Activated CD8-positive, alpha-beta T cell treated with anti-CD3 and anti-CD28 coated beads, Interleukin-2, amount 10 ng/mL, durations not matched to agents 7 days and 5 days (primary cell): ENCODE measurements around the gene NT5C. TPM values are rescaled to one million over a fixed set of nuclear protein-coding genes. Genes with fewer than 3 reads are reported as not detected.
"Not testable (repeated sequence)": the region's sequence is repeated elsewhere in the genome, so short reads cannot be mapped to it uniquely, and the experiment has no call there.

ENCODE experiments used
- ATAC-seq: fragments of 150-1000 bp; cut with Tn5 transposase; one replicate; pipeline ENCODE4 v1.10.0; 2021; ENCODE audit warnings: moderate library complexity
- CTCF ChIA-PET: fragments of 350-600 bp; sonication (Branson Sonifier 250); formaldehyde crosslinking; loops from one replicate; lab custom pipeline; 2021; ENCODE audit warnings: antibody characterized with exemption; lab: Charles Lee
- POLR2A ChIA-PET: fragments of 350-600 bp; sonication (Branson Sonifier 250); formaldehyde crosslinking; loops from one replicate; lab custom pipeline; 2021; ENCODE audit warnings: antibody characterized with exemption; lab: Charles Lee
- DNase-seq: peaks from one replicate; pipeline ENCODE4 v3.0.0-alpha.2; 2020
- H3K27ac Mint-ChIP-seq: one replicate; pipeline ENCODE4 v1.8.0; 2021; ENCODE audit warnings: mild to moderate bottlenecking, mixed read lengths
- H3K27me3 Mint-ChIP-seq: one replicate; pipeline ENCODE4 v1.8.0; 2021; ENCODE audit warnings: low read depth, mixed read lengths
- H3K36me3 Mint-ChIP-seq: one replicate; pipeline ENCODE4 v1.8.0; 2021; ENCODE audit warnings: low read depth, mixed read lengths
- H3K4me1 Mint-ChIP-seq: one replicate; pipeline ENCODE4 v1.8.0; 2021; ENCODE audit warnings: low read depth, mixed read lengths
- H3K4me3 Mint-ChIP-seq: one replicate; pipeline ENCODE4 v1.8.0; 2021; ENCODE audit warnings: mild to moderate bottlenecking, mixed read lengths
- H3K9me3 Mint-ChIP-seq: one replicate; pipeline ENCODE4 v1.8.0; 2022; ENCODE audit warnings: mixed read lengths; ENCODE audit not compliant: insufficient read depth
- total RNA-seq, 2 experiments: library from RNA; stranded (reverse); gene quantifications; one replicate each; pipeline ENCODE4 v1.2.3, GENCODE V29; 2021

Gene NT5C
- 10 to 100 TPM; 68.5 to 68.8 TPM for total RNA-seq

- Mint-ChIP-seq H3K27ac (peak within 1 kb of the TSS; percentile 88), H3K4me1 (peaks cover 27% of the 10 kb centered on the region), H3K9me3 (no peaks in the 10 kb centered on the region), H3K27me3 (no peaks in the 10 kb centered on the region), H3K36me3 (peaks cover 32% of the 10 kb centered on the region), H3K4me3 (peak within 1 kb of the TSS; percentile 87)
- POLR2A ChIA-PET: interaction anchor here (0.6 to 4.0 kb wide), 9 partner anchors 10 to 118 kb away, joined by 3 to 28 read pairs (median 4); partner anchors contain the start of genes ARMC7, JPT1 and MRPL58
- ATAC-seq: peak; percentile 78
- DNase-seq: peak; percentile 77
- CTCF ChIA-PET: interaction anchor here (0.6 to 6.5 kb wide), 23 partner anchors 10 to 170 kb away, joined by 3 to 115 read pairs (median 4); partner anchors contain the start of genes ARMC7, CDR2L, JPT1 and MRPL58
Observed at GRCh38 chr17:75131278-75132017, at the start of gene NT5C. Gene NT5C (minus strand): TSS chr17:75131742. CDS start chr17:75131707, 35 bp downstream.

DNA sequence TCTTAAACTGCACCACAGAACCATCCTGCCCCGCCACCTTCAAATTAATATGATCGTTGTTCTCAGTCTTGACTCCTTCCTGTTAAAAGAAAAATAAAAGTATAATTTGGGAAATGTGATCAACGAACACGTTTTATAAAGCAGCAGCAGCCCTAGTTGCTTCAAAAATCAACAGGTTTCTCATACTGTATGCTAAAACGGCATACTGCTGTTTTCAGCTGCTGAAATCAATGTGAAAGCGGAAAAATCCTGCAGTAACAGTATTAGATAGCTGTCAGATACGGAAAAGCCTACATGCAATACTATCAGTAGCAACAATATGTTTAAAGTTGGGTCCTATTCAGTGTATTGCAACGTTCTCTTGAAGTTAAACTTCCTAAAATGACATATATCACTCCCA, 49.6 kb upstream of the NT5C start:
- H3K27ac Mint-ChIP-seq: peak overlapping the region; percentile 90
- ATAC-seq (no peak), DNase-seq (no peak)
- H3K4me3 Mint-ChIP-seq: peak overlapping the region; percentile 90
- no peaks in the 10 kb centered on the region for H3K9me3 Mint-ChIP-seq
- POLR2A ChIA-PET: interaction anchor here (0.7 to 2.4 kb wide), 6 partner anchors 8 to 168 kb away, joined by 3 to 7 read pairs (median 4); partner anchors contain the start of genes JPT1, MIF4GD and NUP85
- H3K36me3 Mint-ChIP-seq: peaks cover 42% of the 10 kb centered on the region
- H3K27me3 Mint-ChIP-seq: no peaks in the 10 kb centered on the region
- H3K4me1 Mint-ChIP-seq: peaks cover 46% of the 10 kb centered on the region
- CTCF ChIA-PET: interaction anchor here (0.7 to 2.1 kb wide), 10 partner anchors 10 to 168 kb away, joined by 3 to 18 read pairs (median 4); partner anchors contain the start of genes MIF4GD and MRPL58

- ATAC-seq: no peak
- Mint-ChIP-seq H3K4me3 (no peak overlapping the region), H3K4me1 (peaks cover 37% of the 10 kb centered on the region), H3K27ac (no peak overlapping the region), H3K9me3 (no peaks in the 10 kb centered on the region), H3K27me3 (no peaks in the 10 kb centered on the region), H3K36me3 (peaks cover 61% of the 10 kb centered on the region)
- CTCF ChIA-PET: no interaction called here
- no peak for DNase-seq
- POLR2A ChIA-PET: interaction anchor here (0.6 to 0.7 kb wide), 2 partner anchors 9 to 24 kb away, joined by 4 read pairs; partner anchors contain the start of gene JPT1
Observed at GRCh38 chr17:75178453-75178852, 46.9 kb upstream of the NT5C start.

GRCh38 chr17:75176625-75177024, 45.1 kb upstream of the NT5C start:
- peaks cover 71% of the 10 kb centered on the region for H3K36me3 Mint-ChIP-seq
- DNase-seq (no peak), ATAC-seq (no peak)
- H3K27me3 Mint-ChIP-seq: no peaks in the 10 kb centered on the region
- ChIA-PET POLR2A (no interaction called here), CTCF (interaction anchor here (1.8 to 2.2 kb wide), 2 partner anchors 25 to 63 kb away, joined by 9 to 13 read pairs; no protein-coding TSS in a partner anchor)
- peaks cover 43% of the 10 kb centered on the region for H3K4me1 Mint-ChIP-seq
- H3K4me3 Mint-ChIP-seq: no peak overlapping the region
- no peaks in the 10 kb centered on the region for H3K9me3 Mint-ChIP-seq
- H3K27ac Mint-ChIP-seq: no peak overlapping the region

DNA sequence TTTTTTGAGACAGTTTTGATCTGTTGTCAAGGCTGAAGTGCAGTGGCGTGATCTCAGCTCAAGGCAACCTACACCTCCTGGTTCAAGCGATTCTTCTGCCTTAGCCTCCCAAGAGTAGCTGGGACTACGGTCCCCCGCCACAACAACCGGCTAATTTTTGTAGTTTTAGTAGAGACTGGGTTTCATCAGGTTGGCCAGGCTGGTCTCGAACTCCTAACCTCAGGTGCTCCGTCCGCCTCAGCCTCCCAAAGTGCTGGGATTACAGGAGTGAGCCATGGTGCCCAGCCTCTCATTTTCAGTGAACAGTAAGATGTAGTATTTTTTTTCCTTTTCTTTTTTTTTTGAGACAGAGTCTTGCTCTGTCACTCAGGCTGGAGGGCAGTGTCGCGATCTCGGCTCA, 43.5 kb upstream of the NT5C start:
- ATAC-seq (no peak), DNase-seq (no peak)
- POLR2A ChIA-PET: interaction anchor here (0.7 to 2.3 kb wide), 3 partner anchors 8 to 26 kb away, joined by 4 to 11 read pairs (median 9); partner anchors contain the start of genes JPT1 and SUMO2
- CTCF ChIA-PET: interaction anchor here (5.6 to 9.4 kb wide), 2 partner anchors 28 to 61 kb away, joined by 88 to 125 read pairs; partner anchors contain the start of gene NUP85
- H3K4me1 Mint-ChIP-seq: peaks cover 35% of the 10 kb centered on the region
- no peaks in the 10 kb centered on the region for H3K27me3 Mint-ChIP-seq
- H3K9me3 Mint-ChIP-seq: no peaks in the 10 kb centered on the region
- H3K4me3 Mint-ChIP-seq: no peak overlapping the region
- no peak overlapping the region for H3K27ac Mint-ChIP-seq
- peaks cover 60% of the 10 kb centered on the region for H3K36me3 Mint-ChIP-seq

GRCh38 chr17:75173526-75173925, 42.0 kb upstream of the NT5C start:
- POLR2A ChIA-PET: interaction anchor here (0.6 to 2.3 kb wide), 4 partner anchors 10 to 49 kb away, joined by 3 to 11 read pairs (median 6); partner anchors contain the start of genes JPT1 and SUMO2
- CTCF ChIA-PET: interaction anchor here (0.9 to 9.4 kb wide), 8 partner anchors 13 to 212 kb away, joined by 3 to 125 read pairs (median 4); partner anchors contain the start of gene NUP85
- H3K27me3 Mint-ChIP-seq: no peaks in the 10 kb centered on the region
- no peaks in the 10 kb centered on the region for H3K9me3 Mint-ChIP-seq
- peaks cover 49% of the 10 kb centered on the region for H3K36me3 Mint-ChIP-seq
- H3K4me3 Mint-ChIP-seq: no peak overlapping the region
- H3K27ac Mint-ChIP-seq: peak overlapping the region; percentile 28
- H3K4me1 Mint-ChIP-seq: peaks cover 21% of the 10 kb centered on the region
- no peak for DNase-seq
- ATAC-seq: no peak

DNA sequence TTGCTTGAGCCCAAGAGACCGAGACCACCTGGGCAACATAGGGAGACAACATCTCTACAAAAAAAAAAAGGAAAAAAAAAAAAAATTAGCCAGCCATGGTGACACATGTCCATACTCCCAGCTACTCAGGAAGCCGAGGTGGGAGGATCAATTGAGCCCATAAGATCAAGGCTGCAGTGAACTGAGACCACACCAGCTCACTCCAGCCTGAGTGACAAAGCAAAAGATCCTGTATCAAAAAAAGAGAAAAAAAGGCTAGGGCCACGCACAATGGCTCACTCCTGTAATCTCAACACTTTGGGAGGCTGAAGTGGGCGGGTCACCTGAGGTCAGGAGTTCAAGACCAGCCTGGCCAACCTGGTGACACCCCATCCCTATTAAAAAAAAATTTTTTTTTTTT, 37.5 kb upstream of the NT5C start:
- H3K36me3 Mint-ChIP-seq: peaks cover 44% of the 10 kb centered on the region
- no peak overlapping the region for H3K27ac Mint-ChIP-seq

DNA sequence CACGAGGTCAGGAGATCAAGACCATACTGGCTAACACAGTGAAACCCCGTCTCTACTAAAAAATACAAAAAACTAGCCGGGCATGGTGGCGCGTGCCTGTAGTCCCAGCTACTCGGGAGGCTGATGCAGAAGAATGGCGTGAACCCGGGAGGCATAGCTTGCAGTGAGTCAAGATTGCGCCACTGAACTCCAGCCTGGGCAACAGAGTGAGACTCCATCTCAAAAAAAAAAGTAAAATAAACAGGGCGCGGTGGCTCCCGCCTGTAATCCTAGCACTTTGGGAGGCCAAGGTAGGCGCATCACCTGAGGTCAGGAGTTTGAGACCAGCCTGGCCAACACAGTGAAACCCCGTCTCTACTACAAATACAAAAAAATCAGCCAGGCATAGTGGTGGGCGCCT, 33.1 kb upstream of the NT5C start:
- not testable (repeated sequence) for DNase-seq, H3K9me3 Mint-ChIP-seq, H3K4me3 Mint-ChIP-seq, H3K27me3 Mint-ChIP-seq, ATAC-seq, H3K4me1 Mint-ChIP-seq, H3K27ac Mint-ChIP-seq
- ChIA-PET CTCF (interaction anchor here (0.9 to 3.1 kb wide), 2 partner anchors 50 to 203 kb away, joined by 3 to 12 read pairs; no protein-coding TSS in a partner anchor), POLR2A (interaction anchor here (0.9 to 1.1 kb wide), 2 partner anchors 15 to 19 kb away, joined by 3 to 6 read pairs; no protein-coding TSS in a partner anchor)
- peaks cover 36% of the 10 kb centered on the region for H3K36me3 Mint-ChIP-seq

More for the DNA sequence above, 37.5 kb upstream of the NT5C start:
- DNase-seq: no peak
- ChIA-PET POLR2A (interaction anchor here (2.6 kb wide), 1 partner anchor 14 kb away, joined by 10 read pairs; the partner anchor contains the start of gene JPT1), CTCF (interaction anchor here (1.2 to 9.4 kb wide), 3 partner anchors 34 to 207 kb away, joined by 5 to 88 read pairs (median 26); partner anchors contain the start of gene NUP85)
- Mint-ChIP-seq H3K9me3 (no peaks in the 10 kb centered on the region), H3K27me3 (no peaks in the 10 kb centered on the region), H3K4me1 (peaks cover 14% of the 10 kb centered on the region), H3K4me3 (no peak overlapping the region)
- no peak for ATAC-seq

DNA sequence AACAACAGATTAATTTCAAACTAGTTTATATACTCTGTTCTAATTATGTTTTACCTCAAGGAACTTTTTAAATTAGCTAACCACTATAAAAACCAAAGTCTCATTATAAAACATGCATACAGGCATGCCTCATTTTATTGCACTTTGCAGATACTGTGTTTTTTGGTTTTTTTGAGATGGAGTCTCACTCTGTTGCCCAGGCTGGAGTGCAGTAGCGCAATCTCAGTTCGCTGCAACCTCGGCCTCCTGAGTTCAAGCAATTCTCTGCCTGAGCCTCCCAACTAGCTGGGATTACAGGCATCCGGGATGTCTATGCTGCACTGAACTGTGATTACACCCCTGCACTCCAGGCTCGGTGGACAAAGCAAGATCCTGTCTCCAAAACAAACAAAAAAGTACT, 31.5 kb upstream of the NT5C start:
- DNase-seq (no peak), ATAC-seq (no peak)
- Mint-ChIP-seq H3K4me3 (no peak overlapping the region), H3K27ac (no peak overlapping the region), H3K27me3 (no peaks in the 10 kb centered on the region), H3K4me1 (peaks cover 4% of the 10 kb centered on the region), H3K9me3 (no peaks in the 10 kb centered on the region), H3K36me3 (peaks cover 37% of the 10 kb centered on the region)
- ChIA-PET CTCF (interaction anchor here (0.6 to 2.9 kb wide), 2 partner anchors 8 to 249 kb away, joined by 3 to 8 read pairs; no protein-coding TSS in a partner anchor), POLR2A (interaction anchor here (0.8 to 1.1 kb wide), 2 partner anchors 8 to 17 kb away, joined by 4 to 5 read pairs; no protein-coding TSS in a partner anchor)

GRCh38 chr17:75160211-75160610, 28.7 kb upstream of the NT5C start:
- Mint-ChIP-seq H3K27me3 (no peaks in the 10 kb centered on the region), H3K27ac (peak overlapping the region; percentile 30), H3K4me1 (peaks cover 13% of the 10 kb centered on the region), H3K36me3 (peaks cover 24% of the 10 kb centered on the region), H3K9me3 (no peaks in the 10 kb centered on the region), H3K4me3 (no peak overlapping the region)
- ATAC-seq (no peak), DNase-seq (no peak)
- POLR2A ChIA-PET: no interaction called here
- CTCF ChIA-PET: interaction anchor here (1.0 to 2.2 kb wide), 4 partner anchors 12 to 46 kb away, joined by 3 to 6 read pairs (median 4); no protein-coding TSS in a partner anchor
